K562 (cell line): Measurements from ENCODE around the gene SGPL1. TPM values are rescaled to one million over a fixed set of nuclear protein-coding genes. Genes with fewer than 3 reads are reported as not detected.

Source experiments
- ATAC-seq: fragments of 200-7000 bp; cut with Tn5 transposase; 3 replicates; pipeline ENCODE4 v1.9.1; 2020; ENCODE audit warnings: moderate library complexity
- BruUV-seq: library from RNA; stranded (reverse); fragments of 400-500 nt; replicated peaks from 2 replicates; lab custom pipeline; 2021; lab: Mats Ljungman, UMichigan
- CTCF ChIA-PET: fragments of 300-600 bp; formaldehyde crosslinking; extraction: SDS; loops from one replicate; lab custom pipeline; 2021; ENCODE audit warnings: low intra/inter-chr PET ratio; lab: Yijun Ruan, JAX
- POLR2A ChIA-PET: fragments of 300-600, 350-650 bp; sonication (Branson Sonifier 250); formaldehyde crosslinking; extraction: SDS; loops from one replicate; lab custom pipeline; 2021; ENCODE audit warnings: antibody characterized with exemption, inconsistent platforms; lab: Yijun Ruan, JAX
- DNase-seq, 4 experiments: peaks; one replicate each; pipeline versions ENCODE4 v3.0.0 to v3.0.0-alpha.2; 2011 to 2018; ENCODE audit warnings: low spot score in 3 of 4, mixed read lengths in 3 of 4; ENCODE audit errors: extremely low read depth in 1 of 4
- FAIRE-seq: peaks from 2 replicates; lab custom pipeline; 2011; peaks lifted over from hg19 to GRCh38; lab: Jason Lieb, UNC
- H2AFZ ChIP-seq: 2 replicates; pipeline ENCODE4 v1.6.0; 2011; ENCODE audit warnings: low read depth, low read length, control low read depth, inconsistent platforms
- H3K27ac ChIP-seq: fragments of 200-600 bp; 3 replicates; pipeline ENCODE4 v1.8.0; 2011; ENCODE audit warnings: low read depth, mild to moderate bottlenecking, control low read depth, inconsistent platforms, low read length, moderate library complexity, mixed read lengths; ENCODE audit errors: extremely low read depth
- H3K27me3 ChIP-seq, 2 experiments: fragments of 300-600 bp in 1 of 2; 2 replicates in 1 of 2; 3 replicates in 1 of 2; pipeline versions ENCODE4 v1.6.0 to v1.8.0; 2011; ENCODE audit warnings: inconsistent platforms in 2 of 2, low read length in 2 of 2, mild to moderate bottlenecking in 1 of 2, mixed read lengths in 1 of 2, moderate library complexity in 1 of 2; ENCODE audit not compliant: control insufficient read depth in 2 of 2, insufficient read depth in 2 of 2
- H3K36me3 ChIP-seq: fragments of 300-600 bp; 3 replicates; pipeline ENCODE4 v1.8.0; 2011; ENCODE audit warnings: mild to moderate bottlenecking, low read length, inconsistent platforms; ENCODE audit not compliant: control insufficient read depth, insufficient read depth
- H3K4me1 ChIP-seq, 2 experiments: fragments of 200-600 bp in 1 of 2; replicated peaks in 1 of 2; 2 replicates in 1 of 2; 3 replicates in 1 of 2; pipeline versions ENCODE4 v1.5.1 to v1.8.0; 2011; ENCODE audit warnings: inconsistent platforms in 2 of 2, low read length in 2 of 2, mild to moderate bottlenecking in 1 of 2, mixed read lengths in 1 of 2, moderate library complexity in 1 of 2; ENCODE audit not compliant: control insufficient read depth in 2 of 2, insufficient read depth in 2 of 2
- H3K4me2 ChIP-seq: 2 replicates; pipeline ENCODE4 v1.6.1; 2011; ENCODE audit warnings: low read length, control low read depth, inconsistent platforms, mixed read lengths; ENCODE audit not compliant: insufficient read depth
- H3K4me3 ChIP-seq: fragments of 200-600 bp; sonication (generic), shearing (Covaris generic); 2 replicates; pipeline ENCODE4 v1.5.1; 2016; ENCODE audit warnings: control low read depth, inconsistent platforms
- H3K79me2 ChIP-seq: fragments of 200-600 bp; 3 replicates; pipeline ENCODE4 v1.8.0; 2011; ENCODE audit warnings: low read length, inconsistent platforms; ENCODE audit not compliant: control insufficient read depth, insufficient read depth
- H3K9ac ChIP-seq, 2 experiments: 2 replicates each; pipeline versions ENCODE4 v1.6.0 to v1.6.1; 2011; ENCODE audit warnings: low read depth in 2 of 2, low read length in 2 of 2, control low read depth in 1 of 2, inconsistent platforms in 1 of 2, mild to moderate bottlenecking in 1 of 2, mixed read lengths in 1 of 2; ENCODE audit not compliant: insufficient read depth in 1 of 2
- H3K9me1 ChIP-seq: one replicate; pipeline ENCODE4 v1.6.0; 2011; ENCODE audit warnings: inconsistent platforms, mild to moderate bottlenecking, low read length, moderate library complexity; ENCODE audit not compliant: control insufficient read depth, insufficient read depth
- H3K9me3 ChIP-seq: replicated peaks from 2 replicates; pipeline ENCODE4 v1.5.1; 2011; ENCODE audit warnings: low read depth, low read length, inconsistent platforms; ENCODE audit not compliant: control insufficient read depth, insufficient read depth
- H4K20me1 ChIP-seq: replicated peaks from 2 replicates; pipeline ENCODE4 v1.6.1; 2011; ENCODE audit warnings: low read length, inconsistent platforms, mixed read lengths; ENCODE audit not compliant: control insufficient read depth, insufficient read depth
- BRD4 ChIP-seq: fragments of 200-600 bp; sonication (generic); IDR thresholded peaks from 2 replicates; pipeline ENCODE4 v1.6.1; 2017; ENCODE audit warnings: inconsistent platforms
- RREB1 ChIP-seq: fragments of 250-450 bp; sonication (Bioruptor Pico); IDR thresholded peaks from 2 replicates; pipeline ENCODE4 v1.4.0; 2020
- SLC30A9 ChIP-seq: fragments of 250-450 bp; sonication (Bioruptor Pico); IDR thresholded peaks from 2 replicates; pipeline ENCODE4 v1.8.0; 2022; ENCODE audit warnings: mild to moderate bottlenecking, moderate library complexity
- SMARCB1 ChIP-seq: IDR thresholded peaks from 2 replicates; pipeline ENCODE4 v1.6.1; 2011; ENCODE audit warnings: improper control_type of control experiment, low read depth; ENCODE audit not compliant: insufficient read length
- TEAD1 ChIP-seq, 2 experiments: fragments of 450-650 bp in 1 of 2; sonication (generic) in 1 of 2; formaldehyde crosslinking; IDR thresholded peaks; 2 replicates each; pipeline versions ENCODE4 v1.4.0 to v1.8.0; 2020 to 2022; ENCODE audit warnings: mild to moderate bottlenecking in 2 of 2, missing genetic modification reagents in 1 of 2
- U2AF1 ChIP-seq: fragments of 200-400 bp; formaldehyde crosslinking; optimal IDR thresholded peaks from 2 replicates; pipeline ENCODE3; 2017; ENCODE audit warnings: mild to moderate bottlenecking, low read depth, low read length, moderate library complexity
- WGBS: fragments of 100-300 bp; shearing (Covaris generic); methylation state at CpG from one replicate; pipeline ENCODE4 v1.1.6; 2016; ENCODE audit warnings: low coverage, mixed read lengths; ENCODE audit not compliant: insufficient coverage; ENCODE audit errors: missing lambda C conversion rate; 5-methylcytosine and 5-hydroxymethylcytosine counted together
- in situ Hi-C: fragments of 300-500 bp; cut with MboI; formaldehyde crosslinking; loops from 4 replicates; pipeline ENCODE4 v1.15.0; 2018; ENCODE audit warnings: inconsistent platforms, mixed read lengths
- intact Hi-C: fragments of 100-400 bp; cut with micrococcal nuclease; formaldehyde crosslinking; loops from 2 replicates; pipeline ENCODE4 v1.14.2; 2022
- polyA plus RNA-seq, 8 experiments: library from polyadenylated mRNA; depleted of rRNA in 4 of 8; stranded (reverse) in 5 of 8; unstranded in 3 of 8; fragments of >200 nt; fragmentation: Nextera tagmentation in 2 of 8; fragmentation: Illumina TruSeq in 1 of 8; extraction: Ambion mirVana in 2 of 8; extraction: Trizol in 1 of 8; gene quantifications; 2 replicates each; pipeline versions ENCODE4 v1.2.1 to v1.2.3, GENCODE V29; 2011 to 2014; ENCODE audit warnings: inconsistent platforms in 1 of 8, missing spikeins in 1 of 8
- total RNA-seq, 7 experiments: library from RNA; depleted of rRNA in 6 of 7; stranded (reverse); fragments of >200 nt in 6 of 7; fragmentation: Illumina TruSeq in 2 of 7; extraction: Trizol in 2 of 7; gene quantifications; 2 replicates each; pipeline versions ENCODE4 v1.2.1 to v1.2.3, GENCODE V29; 2011 to 2021; ENCODE audit warnings: low replicate concordance in 1 of 7

The SGPL1 gene
- total and polyA plus RNA-seq, 9 of the 15 experiments (the other 6 are each of a cell fraction or from before 2014, with no cell fraction given): 6.0 to 18.0 (median 8.7) TPM

DNA sequence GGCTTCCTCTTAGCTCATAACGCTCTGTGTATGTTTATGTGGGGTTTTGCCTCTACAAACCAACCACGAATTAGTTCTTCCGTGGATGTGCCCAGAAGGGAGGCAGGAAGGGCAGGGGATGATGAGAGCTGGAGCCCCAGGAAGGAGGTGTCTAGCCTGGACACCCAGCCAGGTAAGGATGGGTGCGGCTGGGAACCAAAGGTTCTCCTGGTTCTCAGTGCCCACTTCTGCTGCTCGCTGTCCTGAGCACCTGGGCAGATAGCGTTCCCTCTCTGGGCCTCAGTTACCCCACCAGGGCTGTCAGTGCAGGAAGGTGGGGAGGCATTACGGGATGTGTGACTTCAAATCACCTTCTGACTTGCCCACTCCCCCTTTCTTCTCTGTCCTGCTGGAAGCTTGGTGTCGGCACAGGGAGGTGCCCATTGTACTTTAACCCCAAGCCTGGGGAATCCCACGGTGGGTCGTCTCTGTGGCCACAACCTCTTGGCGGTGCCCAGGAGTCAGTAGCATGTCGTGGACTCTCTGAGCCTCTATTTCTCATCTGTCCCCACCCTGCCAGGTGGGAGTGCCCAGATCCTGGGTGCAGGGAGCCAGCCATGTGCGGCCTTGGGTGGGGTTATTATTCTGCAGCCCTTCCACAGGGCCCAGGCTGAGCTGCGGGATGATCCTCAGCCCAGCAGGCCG, 91.3 kb downstream of the SGPL1 start:
- no peaks in the 10 kb centered on the region for H3K9me1 ChIP-seq
- TF ChIP-seq SLC30A9 (CRISPR knock-in tag) (no peak), BRD4 (no peak), RREB1 (CRISPR knock-in tag) (no peak), U2AF1 (no peak), TEAD1 (CRISPR knock-in tag; IDR thresholded peaks at IDR 0.05) (no peak), SMARCB1 (no peak)
- TF ChIP-seq, all 486 proteins: peak for 0
- Histone ChIP-seq H3K4me3 (no peak overlapping the region), H3K4me2 (no peak overlapping the region), H3K79me2 (no peaks in the 10 kb centered on the region), H3K9me3 (no peaks in the 10 kb centered on the region), H3K27me3 (peaks cover 33 to 74% of the 10 kb centered on the region in 2 experiments), H3K4me1 (peaks cover 0 to 5% of the 10 kb centered on the region in 2 experiments; a peak in 3 of 5 replicates), H2AFZ (no peak overlapping the region), H3K9ac (no peak overlapping the region), H3K27ac (no peak overlapping the region), H4K20me1 (peaks cover 16% of the 10 kb centered on the region), H3K36me3 (no peaks in the 10 kb centered on the region)
- 2% methylated on average over 15 of the region's 15 CpGs for WGBS
- POLR2A ChIA-PET: no interaction called here
- no TSS peak for BruUV-seq
- ATAC-seq: no peak
- CTCF ChIA-PET: no interaction called here
- DNase-seq: no peak
- in situ Hi-C loops: no loop called here
- no peak for FAIRE-seq
- intact Hi-C loops: no loop called here
